ENCODE data around the gene MRPL44. TPM values are rescaled to one million over a fixed set of nuclear protein-coding genes. Genes with fewer than 3 reads are reported as not detected.

The MRPL44 gene
- total RNA-seq, 2 donors from 2014 or later: 11.5 to 21.0 TPM

DNA sequence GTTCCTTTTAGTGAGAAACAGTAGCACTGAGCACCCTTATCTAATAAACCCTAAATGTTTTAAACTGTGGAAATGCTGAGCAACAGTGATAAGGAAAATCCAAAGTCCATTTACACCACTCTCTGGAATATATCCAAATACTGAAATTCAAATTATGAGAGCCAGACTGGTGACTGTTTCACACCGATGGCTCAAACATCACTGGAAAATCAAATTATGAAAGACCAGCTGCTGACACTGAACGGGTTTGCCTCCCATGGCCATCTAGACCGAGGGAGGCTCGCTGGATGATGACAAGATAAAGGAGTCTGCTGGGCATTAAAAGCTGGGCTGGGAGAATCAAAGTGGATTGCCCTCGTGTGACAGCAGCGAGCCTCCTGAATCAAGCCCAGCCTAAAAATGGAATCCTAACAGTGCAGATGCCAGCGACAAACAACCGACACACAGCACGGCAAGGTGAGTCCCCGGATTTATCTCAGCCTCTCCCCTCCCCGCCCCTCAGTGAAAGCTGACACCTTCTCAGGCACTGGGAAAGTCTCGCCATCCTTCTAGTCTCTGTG lies 51.5 kb downstream of the MRPL44 start:
- 17 to 25% methylated on average over 11 to 12 of the region's 12 CpGs for WGBS, 2 donors
- Histone ChIP-seq H3K4me1 (peaks cover 26% of the 10 kb centered on the region), H3K9me3 (no peaks in the 10 kb centered on the region), H3K4me3 (no peak overlapping the region), H3K27ac (peak overlapping the region in 2 of 4 donors; percentile 61 to 69), H3K27me3 (no peaks in the 10 kb centered on the region), H3K36me3 (replicated peaks in 1 of 2; ENCODE audit: insufficient read depth in 1 of 2, low read depth in 2 of 2) (no peaks in the 10 kb centered on the region)
- DNase-seq: peak; percentile 40 to 57 (median 52)
- peak; percentile 91 for ATAC-seq
- intact Hi-C loops (cut with DNase I): no loop called here
- TF ChIP-seq, protein P1, sequence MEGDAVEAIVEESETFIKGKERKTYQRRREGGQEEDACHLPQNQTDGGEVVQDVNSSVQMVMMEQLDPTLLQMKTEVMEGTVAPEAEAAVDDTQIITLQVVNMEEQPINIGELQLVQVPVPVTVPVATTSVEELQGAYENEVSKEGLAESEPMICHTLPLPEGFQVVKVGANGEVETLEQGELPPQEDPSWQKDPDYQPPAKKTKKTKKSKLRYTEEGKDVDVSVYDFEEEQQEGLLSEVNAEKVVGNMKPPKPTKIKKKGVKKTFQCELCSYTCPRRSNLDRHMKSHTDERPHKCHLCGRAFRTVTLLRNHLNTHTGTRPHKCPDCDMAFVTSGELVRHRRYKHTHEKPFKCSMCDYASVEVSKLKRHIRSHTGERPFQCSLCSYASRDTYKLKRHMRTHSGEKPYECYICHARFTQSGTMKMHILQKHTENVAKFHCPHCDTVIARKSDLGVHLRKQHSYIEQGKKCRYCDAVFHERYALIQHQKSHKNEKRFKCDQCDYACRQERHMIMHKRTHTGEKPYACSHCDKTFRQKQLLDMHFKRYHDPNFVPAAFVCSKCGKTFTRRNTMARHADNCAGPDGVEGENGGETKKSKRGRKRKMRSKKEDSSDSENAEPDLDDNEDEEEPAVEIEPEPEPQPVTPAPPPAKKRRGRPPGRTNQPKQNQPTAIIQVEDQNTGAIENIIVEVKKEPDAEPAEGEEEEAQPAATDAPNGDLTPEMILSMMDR (IDR thresholded peaks at IDR 0.05): no peak
- TF ChIP-seq POLR2A (IDR thresholded peaks at IDR 0.05): no peak

DNA sequence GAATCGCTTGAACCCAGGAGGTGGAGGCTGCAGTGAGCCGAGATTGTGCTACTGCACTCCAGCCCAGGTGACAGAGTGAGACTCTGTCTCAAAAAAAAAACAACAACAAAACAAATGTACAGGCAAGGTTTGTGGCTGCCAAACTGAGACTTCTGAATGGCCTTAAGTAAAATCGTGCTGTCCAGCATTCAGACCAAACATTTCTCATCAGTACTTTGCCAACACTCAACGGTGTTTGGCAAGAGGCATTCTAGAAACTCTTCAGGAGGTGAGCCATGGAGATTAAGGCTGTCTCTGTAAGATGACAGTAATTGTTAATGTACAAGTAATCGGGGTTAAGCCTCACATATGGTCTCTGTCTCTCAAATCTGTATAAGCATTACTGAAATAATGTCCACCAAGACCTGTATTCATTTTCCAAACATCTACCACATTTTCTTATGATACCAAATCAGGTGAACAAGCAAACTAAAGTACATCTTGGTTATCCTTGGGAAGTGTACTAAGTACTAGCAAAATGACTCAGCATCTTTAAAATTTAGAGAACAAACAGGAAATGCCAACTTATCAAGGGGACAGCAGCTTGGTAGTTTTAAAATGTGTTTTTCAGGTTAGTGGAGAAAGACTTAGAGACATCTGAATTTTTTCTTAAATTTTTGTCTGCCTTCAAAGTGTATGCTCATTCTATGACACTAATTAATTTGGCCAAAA lies 52.5 kb downstream of the MRPL44 start:
- intact Hi-C loops (cut with DNase I): no loop called here
- Histone ChIP-seq H3K27ac (peak overlapping the region in 2 of 4 donors; percentile 61 to 69), H3K36me3 (replicated peaks in 1 of 2; ENCODE audit: insufficient read depth in 1 of 2, low read depth in 2 of 2) (no peaks in the 10 kb centered on the region), H3K27me3 (no peaks in the 10 kb centered on the region), H3K4me1 (peaks cover 26% of the 10 kb centered on the region), H3K9me3 (no peaks in the 10 kb centered on the region), H3K4me3 (no peak overlapping the region)
- TF ChIP-seq POLR2A (IDR thresholded peaks at IDR 0.05): no peak
- TF ChIP-seq, protein P1 (IDR thresholded peaks at IDR 0.05): no peak
- no peak for DNase-seq
- ATAC-seq: no peak
- WGBS, 2 donors: 49 to 55% methylated on average over 5 of the region's 5 CpGs

DNA sequence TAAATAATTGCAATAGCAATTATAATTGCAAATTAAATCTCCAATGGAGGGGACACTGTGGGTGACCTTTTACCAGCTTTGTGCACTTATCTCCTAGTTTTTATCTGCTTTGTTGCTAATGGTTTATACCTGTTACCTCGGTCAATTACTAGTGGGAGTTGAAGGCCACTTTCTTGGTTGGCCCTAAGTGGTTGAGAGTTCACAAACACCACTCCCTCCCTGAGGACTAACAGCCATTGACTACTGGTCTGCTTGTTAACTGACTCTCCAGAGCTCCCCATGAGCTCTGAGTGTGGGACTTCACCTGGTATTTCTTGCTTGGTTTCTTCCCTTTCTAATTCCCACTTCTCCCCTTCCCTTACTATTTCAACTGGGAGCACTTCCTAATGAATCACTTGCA lies 54.6 kb downstream of the MRPL44 start:
- 32 to 41% methylated on average over 1 of the region's 1 CpG for WGBS, 2 donors
- TF ChIP-seq POLR2A (IDR thresholded peaks at IDR 0.05): no peak
- TF ChIP-seq, protein P1 (IDR thresholded peaks at IDR 0.05): no peak
- no peak for ATAC-seq
- no peaks in the 10 kb centered on the region for H3K9me3 ChIP-seq
- no peaks in the 10 kb centered on the region for H3K36me3 ChIP-seq (replicated peaks in 1 of 2; ENCODE audit: insufficient read depth in 1 of 2, low read depth in 2 of 2)
- H3K27me3 ChIP-seq: no peaks in the 10 kb centered on the region
- no peak for DNase-seq
- H3K4me1 ChIP-seq: peaks cover 26% of the 10 kb centered on the region
- intact Hi-C loops (cut with DNase I): no loop called here
- no peak overlapping the region for H3K27ac ChIP-seq
- no peak overlapping the region for H3K4me3 ChIP-seq

DNA sequence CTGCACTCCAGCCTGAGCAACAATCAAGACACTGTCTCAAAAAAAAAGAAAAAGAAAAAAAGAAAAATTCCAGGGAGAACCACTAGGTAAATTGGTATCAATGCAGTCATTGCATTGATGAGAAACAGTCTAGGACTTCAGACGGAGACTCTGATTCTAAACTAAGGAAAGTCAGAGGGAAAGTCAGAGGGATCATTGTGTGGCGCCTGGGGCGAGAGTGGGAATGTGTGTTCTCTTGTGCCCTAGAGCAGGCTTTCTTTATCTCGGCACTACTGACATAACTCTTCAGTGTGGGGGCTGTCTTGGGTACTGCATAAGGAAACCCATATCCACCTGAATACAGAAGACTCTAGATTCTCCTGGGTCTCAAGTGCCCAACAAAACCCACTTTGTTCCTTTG lies 57.1 kb downstream of the MRPL44 start:
- H3K27me3 ChIP-seq: no peaks in the 10 kb centered on the region
- intact Hi-C loops (cut with DNase I): no loop called here
- no peaks in the 10 kb centered on the region for H3K36me3 ChIP-seq (replicated peaks in 1 of 2; ENCODE audit: insufficient read depth in 1 of 2, low read depth in 2 of 2)
- TF ChIP-seq POLR2A (IDR thresholded peaks at IDR 0.05): no peak
- TF ChIP-seq, protein P1 (IDR thresholded peaks at IDR 0.05): no peak
- DNase-seq (no peak), ATAC-seq (no peak)
- 84 to 88% methylated on average over 4 of the region's 4 CpGs for WGBS, 2 donors
- no peak overlapping the region for H3K27ac ChIP-seq
- H3K4me1 ChIP-seq: peaks cover 8% of the 10 kb centered on the region
- no peaks in the 10 kb centered on the region for H3K9me3 ChIP-seq
- H3K4me3 ChIP-seq: no peak overlapping the region

DNA sequence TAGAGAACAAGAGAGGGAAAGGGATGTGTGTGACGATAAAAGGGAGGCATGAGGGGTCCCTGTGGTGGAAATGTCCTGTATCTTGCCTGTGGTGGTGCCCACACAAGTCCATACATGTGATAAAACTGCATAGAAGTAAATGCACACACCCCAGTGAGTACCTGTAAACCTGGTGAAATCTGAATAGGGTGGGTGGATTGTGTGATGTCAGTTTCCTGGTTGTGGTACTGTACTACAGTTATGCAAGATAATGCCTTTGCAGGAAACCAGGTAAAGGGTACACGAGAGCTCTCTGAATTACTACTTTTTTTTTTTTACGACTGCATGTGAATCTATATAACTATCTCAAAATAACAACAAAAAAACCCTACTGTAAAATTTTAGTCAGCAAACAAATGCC lies 59.7 kb downstream of the MRPL44 start:
- no peak overlapping the region for H3K27ac ChIP-seq
- no peak for TF ChIP-seq POLR2A (IDR thresholded peaks at IDR 0.05)
- TF ChIP-seq, protein P1 (IDR thresholded peaks at IDR 0.05): no peak
- intact Hi-C loops (cut with DNase I): no loop called here
- 54 to 56% methylated on average over 3 of the region's 3 CpGs for WGBS, 2 donors
- H3K27me3 ChIP-seq: no peaks in the 10 kb centered on the region
- no peaks in the 10 kb centered on the region for H3K9me3 ChIP-seq
- H3K4me3 ChIP-seq: no peak overlapping the region
- H3K4me1 ChIP-seq: no peaks in the 10 kb centered on the region
- DNase-seq (no peak), ATAC-seq (no peak)
- H3K36me3 ChIP-seq (replicated peaks in 1 of 2; ENCODE audit: insufficient read depth in 1 of 2, low read depth in 2 of 2): no peaks in the 10 kb centered on the region
